NAMALWA (cell line): ENCODE data around the gene CYP46A1.

Experiments used
- DNase-seq: peaks from one replicate; pipeline ENCODE4 v3.0.0-alpha.2; 2015; ENCODE audit warnings: low spot score

Gene CYP46A1

DNA sequence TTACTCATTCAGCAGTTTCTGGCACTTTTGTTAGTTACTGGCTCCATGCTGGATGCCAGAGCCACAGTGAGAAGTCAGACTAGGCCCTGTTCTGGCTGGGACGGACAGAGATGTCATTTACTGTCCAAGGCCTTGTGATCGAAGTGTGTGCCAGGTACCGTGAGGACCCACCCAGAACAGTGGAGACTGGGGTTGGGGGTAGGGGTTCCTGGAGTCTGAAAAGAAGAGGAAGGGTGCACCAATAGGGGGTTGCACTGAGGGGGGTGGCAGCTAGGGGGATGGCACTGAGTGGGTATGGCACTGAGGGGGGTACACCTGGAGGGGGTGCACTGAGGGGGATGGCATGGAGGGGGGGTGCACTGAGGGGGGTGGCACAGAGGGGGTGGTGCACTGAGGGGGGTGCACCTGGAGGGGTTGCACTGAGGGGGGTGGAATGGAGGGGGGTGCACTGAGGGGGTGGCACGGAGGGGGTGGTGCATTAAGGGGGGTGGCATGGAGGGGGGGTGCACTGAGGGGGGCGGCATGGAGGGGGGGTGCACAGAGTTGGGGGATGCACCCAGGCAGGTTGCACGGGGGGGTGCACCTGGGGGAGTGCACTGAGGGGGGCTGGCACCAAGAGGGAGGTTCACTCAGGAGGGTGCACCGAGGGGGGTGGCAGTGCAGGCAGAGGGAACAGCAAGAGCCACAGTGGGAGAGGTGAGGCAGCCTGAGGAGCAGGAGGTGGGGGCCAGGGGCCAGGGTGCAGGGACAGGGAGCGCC lies 10.6 kb upstream of the CYP46A1 start:
- no peak for DNase-seq

DNA sequence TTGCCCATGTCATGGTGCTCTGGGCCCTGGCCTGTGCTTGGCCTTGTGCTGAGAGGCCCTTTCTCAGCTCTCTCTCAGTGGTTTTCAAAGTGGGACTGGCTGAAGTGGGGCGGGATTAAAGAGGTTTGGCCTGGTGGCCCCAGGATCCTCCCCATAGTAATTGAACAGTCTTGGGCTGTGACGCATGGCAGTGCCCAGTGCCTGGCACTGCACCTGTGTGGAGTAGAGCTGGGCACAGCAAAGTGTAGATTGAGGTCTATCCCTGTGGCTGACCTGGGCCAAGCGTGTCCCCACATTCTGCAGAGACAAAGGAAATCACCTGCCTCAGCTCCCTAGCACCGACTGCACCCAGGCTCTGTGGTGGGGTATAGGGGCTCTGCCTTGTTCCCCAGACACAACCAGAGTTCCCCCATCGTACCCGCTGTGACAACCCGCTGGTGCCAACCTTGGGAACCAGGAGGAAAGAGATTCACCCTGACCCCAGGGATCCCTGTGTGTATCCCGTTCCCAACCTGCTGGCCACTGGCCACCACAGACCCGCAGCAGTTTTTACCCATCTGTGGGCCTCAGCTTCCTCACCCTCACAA lies 9.9 kb upstream of the CYP46A1 start:
- DNase-seq = no peak

DNA sequence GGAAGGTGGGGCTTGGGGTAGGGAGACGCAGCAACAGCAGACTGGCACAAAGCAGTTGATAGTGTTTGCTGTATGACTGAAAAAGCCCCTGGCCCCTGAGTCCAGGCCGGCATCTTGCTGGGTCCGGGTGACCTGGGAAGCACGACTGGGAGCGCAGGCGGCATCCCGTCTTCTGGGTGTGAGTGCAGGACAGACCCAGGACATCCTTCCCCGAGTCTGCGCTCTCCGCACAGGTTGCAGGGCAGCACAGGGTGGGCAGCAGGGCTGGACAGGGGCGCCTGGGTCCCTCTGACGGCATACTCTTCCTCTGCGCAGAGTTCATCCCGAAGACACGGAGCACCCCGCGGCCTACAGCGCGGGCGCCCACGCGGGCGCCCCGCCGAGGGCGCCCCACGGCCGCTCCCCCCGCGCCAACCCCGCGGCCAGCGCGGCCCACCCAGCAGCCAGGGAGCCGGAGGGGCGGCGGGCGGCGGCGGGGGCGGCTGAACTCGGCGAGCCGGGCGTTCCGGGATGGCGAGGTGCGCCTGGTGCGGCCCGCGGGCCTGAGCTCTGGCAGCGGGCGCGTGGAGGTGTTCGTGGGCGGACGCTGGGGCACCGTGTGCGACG lies 9.2 kb upstream of the CYP46A1 start:
- no peak for DNase-seq

DNA sequence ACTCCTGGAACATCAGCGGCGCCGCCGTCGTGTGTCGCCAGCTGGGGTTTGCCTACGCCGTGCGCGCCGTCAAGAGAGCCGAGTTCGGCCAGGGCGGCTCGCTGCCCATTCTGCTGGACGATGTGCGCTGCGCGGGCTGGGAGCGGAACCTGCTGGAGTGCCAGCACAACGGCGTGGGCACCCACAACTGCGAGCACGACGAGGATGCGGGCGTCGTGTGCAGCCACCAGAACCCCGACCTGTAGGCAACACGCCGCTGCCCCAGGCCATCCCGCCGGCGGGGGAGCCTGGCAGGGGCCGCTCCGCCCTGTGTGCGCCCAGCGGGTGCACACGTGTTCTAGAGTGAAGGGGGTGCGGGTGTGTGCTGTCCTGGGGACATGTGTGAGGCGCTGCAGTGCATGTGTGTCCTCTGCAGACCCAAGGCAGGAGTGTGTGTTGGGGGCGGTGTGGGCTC lies 8.7 kb upstream of the CYP46A1 start:
- no peak for DNase-seq

DNA sequence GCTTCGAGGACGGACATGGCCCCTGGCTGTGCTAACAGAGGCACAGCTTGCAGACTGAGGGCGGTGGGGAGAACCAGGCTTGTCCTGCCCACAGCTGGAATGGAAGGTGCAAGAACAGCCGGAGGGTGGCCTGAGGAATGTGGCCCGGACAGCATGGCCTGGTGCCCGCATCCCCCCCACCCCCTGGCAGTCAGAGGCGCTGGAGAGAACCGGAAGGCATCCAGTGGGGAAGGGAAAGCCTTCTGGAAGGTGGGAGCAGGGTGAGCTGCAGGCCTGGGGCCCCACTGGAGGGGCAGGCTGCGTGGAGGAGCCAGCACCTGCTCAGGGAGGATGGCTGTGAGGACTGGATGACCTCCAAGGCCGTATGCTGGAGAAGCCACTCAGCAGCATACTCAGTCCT lies 8.1 kb upstream of the CYP46A1 start:
- no peak for DNase-seq

DNA sequence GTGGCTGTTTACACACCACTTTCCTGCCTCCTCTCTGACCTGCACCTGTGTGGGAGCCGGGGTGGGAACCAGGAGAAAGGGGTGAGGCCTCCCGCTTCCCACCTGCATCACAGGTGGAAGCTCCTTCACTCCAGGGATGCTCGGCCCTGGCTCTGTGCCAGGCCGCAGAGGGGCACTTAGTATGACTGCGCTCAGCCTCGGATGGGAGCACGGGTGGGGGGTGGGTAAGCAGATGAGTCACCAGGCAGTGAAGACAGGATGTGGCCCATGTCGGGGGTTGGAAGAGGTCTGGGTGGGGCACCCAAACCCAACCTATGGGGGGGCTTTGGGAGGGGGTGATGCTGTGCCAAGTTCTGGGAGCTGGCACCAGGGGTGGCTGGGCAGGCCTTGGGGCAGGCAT lies 7.4 kb upstream of the CYP46A1 start:
- DNase-seq = no peak

DNA sequence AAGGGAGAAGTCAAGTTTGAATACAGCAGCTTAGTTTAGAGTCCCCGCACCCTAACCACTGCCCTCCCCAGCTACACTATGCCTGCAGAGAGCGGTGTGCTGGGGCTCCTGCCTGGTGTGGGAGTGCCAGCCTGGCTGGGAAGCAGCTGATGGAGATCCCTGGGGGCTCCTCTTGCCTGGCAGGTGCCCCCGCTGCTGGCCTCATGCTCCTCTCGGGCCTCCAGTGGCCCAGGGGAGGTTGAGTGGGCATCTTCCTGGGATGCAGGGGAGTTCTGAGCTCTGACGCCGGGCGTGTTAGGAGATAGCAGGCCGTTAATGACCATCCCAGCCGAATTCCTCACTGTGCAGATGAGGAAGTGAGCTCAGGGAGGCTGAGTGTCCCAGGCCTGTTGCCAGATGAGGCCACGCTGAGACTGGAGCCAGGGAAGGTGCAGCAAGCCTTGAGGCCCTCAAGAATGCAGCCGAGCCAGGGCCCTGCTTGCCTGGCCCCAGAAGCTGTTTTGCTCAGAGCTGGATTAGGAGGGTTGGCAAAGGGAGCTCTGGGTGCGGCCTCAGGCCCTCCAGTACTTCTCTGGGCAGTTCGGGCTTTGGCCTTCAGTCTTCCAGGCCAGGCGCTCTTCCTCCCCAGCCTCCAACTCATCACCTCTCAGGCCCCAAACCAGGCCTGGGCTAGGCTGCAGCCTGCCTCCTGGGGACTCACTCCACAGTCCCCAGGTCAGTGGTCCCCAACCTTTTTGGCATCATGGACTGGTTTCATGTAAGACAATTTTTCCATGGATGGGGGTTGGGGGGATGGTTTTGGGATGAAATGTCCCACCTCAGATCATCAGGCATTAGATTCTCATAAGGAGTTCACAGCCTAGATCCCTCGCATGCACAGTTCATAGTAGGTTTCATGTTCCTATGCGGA lies 6.6 kb upstream of the CYP46A1 start:
- no peak for DNase-seq

DNA sequence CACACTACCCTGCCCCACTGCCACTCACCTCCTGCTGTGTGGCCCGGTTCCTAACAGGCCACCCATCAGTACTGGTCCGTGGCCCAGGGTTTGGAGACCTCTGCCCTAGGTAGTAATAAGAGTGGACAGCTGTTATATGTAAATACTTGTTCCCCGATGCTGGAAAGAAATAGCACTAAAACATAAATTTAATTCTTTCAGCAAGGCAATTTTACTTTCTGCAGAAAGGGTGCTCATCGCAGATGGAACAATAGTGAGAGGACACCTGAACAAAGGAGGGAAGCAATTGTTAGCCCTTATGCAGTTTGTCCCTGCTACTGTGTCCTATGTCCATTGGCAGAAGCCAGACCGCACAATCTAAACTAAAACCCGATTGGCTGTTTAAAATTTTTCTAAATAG lies 5.9 kb upstream of the CYP46A1 start:
- no peak for DNase-seq

DNA sequence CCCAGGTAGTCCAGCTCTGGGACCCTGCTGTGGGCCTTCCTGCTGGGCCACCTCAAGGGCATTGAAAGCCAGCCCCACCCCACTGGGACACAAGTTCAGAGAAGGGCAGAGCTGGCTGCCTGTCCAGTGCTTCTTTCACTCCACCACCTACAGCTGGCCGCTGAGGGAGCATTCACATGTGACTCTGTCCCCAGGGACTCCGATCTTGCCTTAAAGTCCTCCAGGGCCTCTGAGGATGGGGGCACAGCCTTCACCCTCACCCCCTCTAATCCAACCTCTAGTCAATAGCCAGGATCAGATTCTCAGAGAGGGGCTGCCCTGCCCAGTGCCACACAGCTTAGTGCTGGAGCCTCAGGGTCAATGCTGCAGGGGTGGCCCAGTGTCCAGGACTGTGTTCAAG lies 5.0 kb upstream of the CYP46A1 start:
- no peak for DNase-seq

DNA sequence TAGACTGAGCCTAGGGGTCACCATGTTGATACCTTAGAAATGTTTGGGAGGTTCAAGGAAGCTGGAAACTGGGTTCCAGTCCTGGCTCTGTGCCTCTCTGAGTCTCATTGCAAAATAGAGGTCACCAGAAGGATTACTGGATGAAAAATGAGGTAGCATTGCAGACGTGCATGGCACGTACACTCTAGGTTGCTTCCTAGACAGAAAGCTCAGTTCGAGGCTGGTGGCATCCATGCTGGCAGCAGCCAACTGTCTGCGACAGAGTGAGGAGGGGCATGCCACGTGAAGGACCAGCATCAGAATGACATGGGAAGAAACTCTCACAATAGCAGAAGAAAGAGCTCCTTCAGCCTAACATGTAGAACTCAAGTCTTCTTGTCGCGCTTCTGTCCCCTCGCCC lies 4.6 kb upstream of the CYP46A1 start:
- DNase-seq = no peak

DNA sequence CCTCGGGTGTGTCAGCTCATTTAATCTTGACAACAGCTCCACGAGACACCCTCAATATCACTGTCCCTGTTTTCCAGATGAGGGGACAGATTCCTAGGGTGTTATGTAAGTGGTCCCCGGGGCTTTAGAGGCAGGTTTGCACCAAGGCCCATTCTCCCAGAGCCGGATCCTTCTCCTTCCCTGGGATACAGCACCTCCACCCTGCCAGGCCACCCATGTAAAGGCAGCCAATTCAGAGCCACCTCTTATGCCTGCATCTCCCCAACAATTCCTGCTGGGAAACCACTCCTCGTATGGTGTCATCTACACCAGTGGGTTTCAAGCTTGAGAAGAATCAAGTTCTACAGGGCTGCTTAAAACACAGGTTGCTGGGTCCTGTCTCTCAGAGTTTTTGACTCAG lies 4.1 kb upstream of the CYP46A1 start:
- no peak for DNase-seq

DNA sequence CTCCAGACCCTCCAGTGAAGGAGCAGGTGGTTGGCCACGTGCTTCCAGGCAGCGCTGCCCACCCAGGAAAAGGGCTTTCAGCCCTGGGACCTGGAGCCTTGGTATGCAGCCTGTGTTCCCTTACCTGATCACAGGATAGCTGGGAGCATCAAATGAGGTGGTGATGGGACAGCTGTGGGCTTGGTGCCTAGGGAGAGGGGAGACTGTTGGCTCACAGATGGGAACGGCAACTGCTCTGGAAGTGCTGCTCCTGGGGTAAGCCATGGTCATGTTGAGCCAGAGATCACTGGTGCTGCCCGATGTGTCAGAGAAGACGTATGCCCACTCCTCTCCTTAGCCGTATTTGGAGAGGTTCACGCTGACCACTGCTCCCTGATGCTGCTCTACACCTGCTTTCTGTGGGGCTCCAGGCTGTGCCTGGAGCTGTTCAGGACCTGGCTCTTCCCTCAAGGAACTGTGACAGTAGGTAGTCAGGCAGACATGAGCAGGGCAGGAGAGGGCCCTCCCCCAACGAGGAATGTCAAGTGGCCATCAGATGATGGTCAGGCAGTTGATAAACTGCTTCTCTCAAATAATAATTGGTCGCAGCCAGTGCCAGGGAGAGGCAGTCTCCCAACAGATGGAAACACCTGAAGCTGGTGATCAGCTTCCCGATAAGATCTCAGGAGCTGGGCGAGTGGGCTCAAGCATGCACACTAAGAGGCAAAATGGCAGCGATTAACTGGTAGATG lies 2.8 kb upstream of the CYP46A1 start:
- DNase-seq = no peak

DNA sequence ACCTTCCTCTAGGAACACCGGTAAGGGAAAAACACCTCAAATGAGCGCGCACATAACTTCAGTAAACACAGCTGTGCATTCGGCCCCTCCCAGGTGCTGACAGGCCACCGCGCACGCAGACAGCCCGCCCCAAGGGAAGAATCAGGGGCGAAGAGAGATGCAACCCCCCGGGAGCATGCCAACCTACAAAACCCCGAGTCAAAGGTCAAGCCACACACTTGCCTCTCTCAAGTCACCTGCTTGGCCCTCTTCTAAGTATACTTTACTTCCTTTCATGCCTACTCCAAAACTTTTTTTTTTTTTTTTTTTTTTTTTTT lies 2.3 kb upstream of the CYP46A1 start:
- DNase-seq = no peak

DNA sequence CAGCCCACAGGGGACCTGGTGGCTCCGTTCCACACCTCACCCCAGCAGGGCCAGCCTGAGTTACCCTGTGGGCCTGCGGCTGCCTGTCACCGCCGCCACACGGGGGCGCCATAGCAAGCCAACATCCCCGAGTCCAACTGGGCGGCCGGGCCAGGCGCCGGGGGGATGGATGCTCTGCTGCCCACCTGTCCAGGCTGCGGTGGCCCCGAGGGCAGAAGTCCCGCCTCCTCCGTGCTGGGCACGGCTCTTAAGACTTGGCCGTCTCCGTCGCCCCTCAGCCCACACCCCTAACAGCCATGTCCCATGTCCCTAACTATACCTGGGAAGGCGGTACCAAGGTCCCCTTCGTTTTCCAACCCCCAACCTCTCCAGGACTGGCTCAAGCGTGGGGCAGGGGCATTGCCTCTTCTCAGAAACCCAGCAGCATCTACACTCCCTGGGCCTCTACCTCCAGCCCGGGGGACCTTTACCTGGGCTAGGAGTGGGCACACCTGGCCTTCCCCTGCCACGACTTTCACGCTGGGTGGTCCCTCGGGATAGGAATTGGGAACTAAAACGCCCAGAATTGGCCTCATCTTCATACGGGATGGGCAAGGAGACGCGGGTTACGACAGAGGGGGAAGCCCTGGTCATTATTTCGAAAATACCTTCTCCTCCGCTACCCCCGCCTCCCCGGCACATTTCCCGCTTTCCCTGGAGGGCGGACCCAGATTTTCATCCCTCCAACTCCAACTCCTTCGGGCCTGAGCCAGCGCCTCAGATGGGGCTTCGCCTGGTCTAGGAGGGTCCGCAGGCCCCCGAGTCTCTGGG lies 1.1 kb upstream of the CYP46A1 start:
- DNase-seq = peak; percentile 84

DNA sequence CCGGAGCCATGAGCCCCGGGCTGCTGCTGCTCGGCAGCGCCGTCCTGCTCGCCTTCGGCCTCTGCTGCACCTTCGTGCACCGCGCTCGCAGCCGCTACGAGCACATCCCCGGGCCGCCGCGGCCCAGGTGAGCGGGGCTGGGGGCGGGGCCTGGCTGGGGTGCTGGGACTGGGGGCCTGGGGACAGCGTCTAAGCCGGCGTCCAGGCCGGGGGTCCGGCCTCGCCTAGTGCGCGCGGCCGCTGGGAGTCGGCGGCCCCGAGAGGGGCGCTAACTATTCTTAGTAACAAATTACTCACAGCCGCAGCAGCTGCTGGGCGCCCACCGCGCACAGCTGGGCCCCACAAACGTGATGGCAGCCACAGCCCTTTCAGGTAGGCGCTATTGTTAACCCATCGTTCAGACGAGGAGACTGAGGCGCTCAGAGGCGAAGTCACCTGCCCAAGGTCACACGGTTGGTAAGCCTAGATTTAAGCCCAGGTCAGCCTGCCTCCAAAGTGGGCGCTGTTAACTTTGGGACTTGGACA lies 374 bp downstream of the CYP46A1 start:
- DNase-seq = peak; percentile 51

DNA sequence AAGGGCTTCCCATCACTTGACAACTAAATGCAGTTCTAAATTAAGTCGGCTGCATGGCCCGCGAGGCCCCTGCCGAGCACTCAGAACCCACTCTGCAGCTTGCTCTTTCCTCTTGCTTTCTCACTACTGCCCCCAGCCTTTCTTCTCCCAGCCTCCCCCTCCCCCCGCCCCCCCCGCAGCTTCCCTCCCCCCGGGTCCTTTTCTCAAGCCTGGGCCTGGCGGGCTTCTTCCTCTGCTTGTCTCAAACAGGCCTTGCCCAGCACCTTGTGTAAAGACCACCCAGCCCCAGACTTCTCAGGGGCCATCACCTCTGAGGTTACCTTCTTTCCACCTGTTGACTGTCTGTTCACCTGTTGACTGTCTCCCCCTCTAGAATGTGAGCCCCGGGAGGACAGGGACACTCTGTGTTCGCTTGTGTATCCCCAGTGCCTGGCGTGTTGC lies 1.1 kb downstream of the CYP46A1 start:
- no peak for DNase-seq

DNA sequence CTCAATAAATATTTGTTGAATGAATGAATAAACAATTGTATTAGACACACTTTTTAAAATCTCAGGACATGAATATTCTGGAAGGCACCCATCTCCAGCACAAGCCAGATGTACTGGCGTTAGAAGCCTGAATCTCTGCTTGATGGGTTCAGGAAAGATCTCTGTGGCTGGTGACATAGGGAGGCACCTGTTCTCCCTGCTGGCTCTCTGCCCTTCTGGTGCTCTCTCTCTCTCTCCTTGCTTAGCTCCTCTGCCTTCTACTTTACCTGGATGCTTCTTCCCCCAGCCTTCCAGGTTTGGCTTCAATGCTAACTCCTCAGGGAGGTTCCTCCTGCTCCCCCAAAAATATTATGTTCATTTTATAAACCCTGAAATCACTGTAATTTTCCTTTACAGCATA lies 1.5 kb downstream of the CYP46A1 start:
- DNase-seq = no peak

DNA sequence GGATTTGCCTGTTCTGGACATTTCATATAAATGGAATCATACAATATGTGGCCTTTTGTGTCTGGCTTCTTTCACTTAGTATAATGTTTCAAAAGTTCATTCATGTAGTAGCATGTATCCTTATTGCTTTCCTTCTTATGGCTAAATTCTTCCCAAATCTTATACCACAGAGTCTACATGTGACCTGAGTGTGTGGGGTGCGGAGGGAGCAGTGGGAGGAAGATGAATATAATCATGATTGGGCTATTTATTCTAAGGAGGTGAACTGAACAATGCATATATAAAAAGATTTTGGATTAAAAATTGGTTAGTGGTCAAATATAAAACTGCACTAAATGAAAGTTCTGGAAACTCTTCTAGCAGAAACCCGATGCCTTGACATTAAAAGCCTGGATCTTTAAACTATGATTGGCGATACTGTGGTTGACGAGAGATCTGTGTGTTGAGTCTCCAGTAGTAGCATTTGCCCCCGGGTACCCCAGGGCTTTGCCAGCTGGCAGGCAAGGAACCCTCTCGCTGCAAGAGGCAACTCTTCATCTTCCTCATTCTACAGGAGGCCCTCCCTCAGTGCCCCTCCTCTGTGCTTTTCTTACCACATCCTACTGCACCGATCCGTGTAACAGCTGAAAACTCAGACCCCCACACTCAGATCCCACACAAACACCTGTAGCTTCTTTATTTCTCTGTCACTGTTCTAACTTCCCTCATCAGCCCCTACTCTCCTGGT lies 2.6 kb downstream of the CYP46A1 start:
- peak; percentile 62 for DNase-seq

DNA sequence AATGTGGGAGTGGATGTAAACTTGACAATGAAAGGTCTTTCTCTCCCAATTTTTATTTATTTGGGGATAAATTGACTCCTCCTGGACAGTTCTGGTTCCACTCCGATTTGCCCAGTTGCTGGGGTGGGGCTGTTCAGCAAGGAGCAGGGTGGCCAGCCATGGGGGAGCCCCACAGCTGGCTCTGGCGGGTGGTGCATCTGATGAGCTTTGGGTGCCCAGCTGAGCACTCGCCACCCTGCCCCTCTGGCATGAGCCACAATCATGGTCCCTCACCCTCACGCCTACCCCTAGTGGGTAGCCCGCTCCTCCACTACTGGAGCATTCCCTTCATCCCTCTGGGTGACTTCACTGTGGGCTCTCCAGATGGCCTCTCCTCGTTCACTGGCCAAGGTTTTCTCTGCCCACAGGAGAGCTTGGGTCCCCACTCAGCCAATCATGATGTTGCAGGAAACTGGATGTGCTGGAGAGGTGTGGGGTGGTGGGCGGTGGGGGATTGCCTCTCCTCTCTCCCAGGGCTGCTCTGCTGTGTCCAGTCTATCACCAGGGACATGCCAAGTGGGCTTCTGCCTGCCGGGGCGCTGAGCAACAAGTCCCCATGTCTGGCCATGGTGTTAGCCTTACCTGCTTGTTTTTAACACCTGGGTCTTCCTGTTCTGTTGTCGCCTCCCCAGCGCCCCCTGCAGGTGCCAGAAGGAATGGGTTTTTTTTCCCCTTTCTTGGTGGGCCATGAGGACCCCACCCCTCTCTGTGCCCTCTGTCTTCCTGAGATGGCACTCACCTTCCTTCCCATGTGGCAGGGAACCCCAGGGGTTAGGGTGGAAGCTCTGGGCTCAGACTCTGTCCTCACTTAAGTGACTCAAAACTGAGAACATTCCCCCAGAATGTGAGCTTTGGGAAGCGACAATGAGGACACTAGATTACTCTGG lies 3.4 kb downstream of the CYP46A1 start:
- DNase-seq = peak; percentile 45
